Osteoblast (primary cell): ENCODE data around the gene CCNA1. TPM values are rescaled to one million over a fixed set of nuclear protein-coding genes. Genes with fewer than 3 reads are reported as not detected.

Source experiments
- DNase-seq: peaks from one replicate; pipeline ENCODE4 v3.0.0; 2011; ENCODE audit warnings: low spot score, mixed read lengths; ENCODE audit not compliant: insufficient read length; ENCODE audit errors: missing footprints
- H2AFZ ChIP-seq: 2 replicates; pipeline ENCODE4 v1.6.0; 2011; ENCODE audit warnings: mild to moderate bottlenecking, low read length
- H3K27ac ChIP-seq: 2 replicates; pipeline ENCODE4 v1.5.1; 2011; ENCODE audit warnings: mild to moderate bottlenecking, low read depth, low read length, moderate library complexity
- H3K27me3 ChIP-seq: 2 replicates; pipeline ENCODE4 v1.6.0; 2012; ENCODE audit warnings: mild to moderate bottlenecking, control low read depth, inconsistent platforms, low read length, moderate library complexity; ENCODE audit not compliant: insufficient read depth
- H3K36me3 ChIP-seq: 2 replicates; pipeline ENCODE4 v1.5.1; 2011; ENCODE audit warnings: mild to moderate bottlenecking, low read length, control low read depth, moderate library complexity; ENCODE audit not compliant: insufficient read depth
- H3K4me1 ChIP-seq: 2 replicates; pipeline ENCODE4 v1.5.1; 2011; ENCODE audit warnings: mild to moderate bottlenecking, low read length, control low read depth, moderate library complexity; ENCODE audit not compliant: insufficient read depth
- H3K4me2 ChIP-seq: 2 replicates; pipeline ENCODE4 v1.6.0; 2011; ENCODE audit warnings: mild to moderate bottlenecking, low read length; ENCODE audit not compliant: insufficient read depth
- H3K4me3 ChIP-seq: fragments of 200-600 bp; sonication (generic); 3 replicates; pipeline ENCODE4 v1.5.1; 2012; ENCODE audit warnings: mild to moderate bottlenecking, low read length, inconsistent platforms; ENCODE audit not compliant: insufficient read depth
- H3K79me2 ChIP-seq: 2 replicates; pipeline ENCODE4 v1.6.0; 2012; ENCODE audit warnings: mild to moderate bottlenecking, low read length, control low read depth, inconsistent platforms; ENCODE audit not compliant: insufficient read depth
- H3K9me3 ChIP-seq: 2 replicates; pipeline ENCODE4 v1.5.1; 2011; ENCODE audit warnings: low read depth, low read length, control low read depth
- H4K20me1 ChIP-seq: 2 replicates; pipeline ENCODE4 v1.6.0; 2012; ENCODE audit warnings: mild to moderate bottlenecking, low read length, control low read depth; ENCODE audit not compliant: insufficient read depth
- CTCF ChIP-seq: IDR thresholded peaks from 2 replicates; pipeline ENCODE4 v1.5.1; 2011; ENCODE audit warnings: mild to moderate bottlenecking, low read depth, low read length, moderate library complexity; ENCODE audit errors: extremely low read depth
- total RNA-seq: library from RNA; depleted of rRNA; stranded (reverse); fragments of >200 nt; gene quantifications from 2 replicates; pipeline ENCODE4 v1.2.3, GENCODE V29; 2012

CCNA1 gene
- total RNA-seq, 1 donor = not detected

DNA sequence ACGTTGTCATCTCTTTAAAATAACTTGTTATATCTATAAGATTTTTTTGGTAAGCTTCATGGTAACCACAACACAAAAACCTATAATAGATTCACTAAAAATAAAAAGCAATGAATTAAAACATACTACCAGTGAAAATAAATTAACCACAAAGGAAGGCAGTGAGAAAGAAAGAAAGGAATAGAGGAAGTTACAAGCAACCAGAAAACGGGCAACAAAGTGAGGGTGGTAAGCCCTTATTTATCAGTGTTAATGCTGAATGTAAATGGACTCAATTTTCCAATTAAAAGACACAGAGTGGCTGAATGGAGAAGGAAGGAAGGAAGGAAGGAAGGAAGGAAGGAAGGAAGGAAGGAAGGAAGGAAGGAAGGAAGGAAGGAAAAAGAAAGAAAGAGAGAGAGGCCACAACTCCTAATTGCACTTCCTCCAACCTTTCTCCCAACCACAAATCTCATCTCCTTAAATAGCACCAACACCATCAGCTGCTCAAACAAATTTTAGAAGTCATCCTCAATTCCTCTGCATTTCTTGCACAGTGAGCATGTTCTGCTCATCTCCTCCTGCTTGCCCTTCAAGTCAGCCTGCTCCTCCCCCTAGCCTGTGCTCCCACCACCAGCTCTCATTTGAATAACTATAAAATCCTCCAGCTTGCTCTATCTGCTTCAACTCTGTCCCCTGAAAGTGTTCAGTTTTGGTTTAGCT is 48.6 kb downstream of the CCNA1 start:
- H3K27ac ChIP-seq = no peak overlapping the region
- H3K36me3 ChIP-seq = no peaks in the 10 kb centered on the region
- H3K9me3 ChIP-seq = no peaks in the 10 kb centered on the region
- no peak overlapping the region for H2AFZ ChIP-seq
- DNase-seq = no peak
- no peaks in the 10 kb centered on the region for H4K20me1 ChIP-seq
- H3K79me2 ChIP-seq = no peaks in the 10 kb centered on the region
- no peak overlapping the region for H3K4me2 ChIP-seq
- TF ChIP-seq CTCF = no peak
- H3K4me1 ChIP-seq = no peaks in the 10 kb centered on the region
- no peaks in the 10 kb centered on the region for H3K27me3 ChIP-seq
- no peak overlapping the region for H3K4me3 ChIP-seq

DNA sequence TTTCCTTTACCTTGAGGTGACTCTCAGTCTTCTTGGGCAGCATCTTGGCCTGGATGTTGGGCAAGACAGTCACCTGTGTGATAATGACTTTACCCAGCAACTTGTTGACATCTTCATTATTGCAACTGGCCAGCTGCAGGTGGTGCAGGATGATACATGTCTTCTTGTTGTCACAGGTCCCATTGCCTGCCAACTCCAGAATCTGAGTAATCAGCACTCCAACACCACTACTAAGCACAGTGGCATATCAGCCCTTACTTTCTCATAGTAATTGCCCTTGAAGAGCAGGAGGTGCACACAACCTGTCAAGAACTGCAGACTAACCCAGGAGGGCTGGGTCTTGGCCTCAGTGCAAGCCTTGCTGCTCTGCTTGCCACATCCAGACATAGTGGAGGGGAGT is 57.8 kb downstream of the CCNA1 start:
- no peaks in the 10 kb centered on the region for H3K36me3 ChIP-seq
- no peak overlapping the region for H3K27ac ChIP-seq
- no peaks in the 10 kb centered on the region for H3K79me2 ChIP-seq
- H3K9me3 ChIP-seq = no peaks in the 10 kb centered on the region
- no peak for TF ChIP-seq CTCF
- no peaks in the 10 kb centered on the region for H4K20me1 ChIP-seq
- H3K4me3 ChIP-seq = no peak overlapping the region
- no peak for DNase-seq
- H2AFZ ChIP-seq = no peak overlapping the region
- no peaks in the 10 kb centered on the region for H3K27me3 ChIP-seq
- no peaks in the 10 kb centered on the region for H3K4me1 ChIP-seq
- H3K4me2 ChIP-seq = no peak overlapping the region

Other genes starting within 250 kb of the CCNA1 start
- gene SOHLH2, start 217.9 kb upstream of the CCNA1 start, total RNA-seq = 1.5 and 2.2 TPM in 2 replicates
- 3.8 and 5.1 TPM in 2 replicates for gene CCDC169, start 134.7 kb upstream of the CCNA1 start, total RNA-seq
- gene SPART, start 86.1 kb upstream of the CCNA1 start, total RNA-seq = 102 and 112 TPM in 2 replicates
- not detected in 2 replicates for gene SERTM1, start 241.5 kb downstream of the CCNA1 start, total RNA-seq